OCI-LY3 (cell line): Measurements from ENCODE around the gene DOCK2.

Experiments
- EZH2phosphoT487 ChIP-seq: fragments of 200-600 bp; shearing (Covaris generic); IDR thresholded peaks from 2 replicates; pipeline ENCODE4 v1.6.1; 2018; ENCODE audit warnings: antibody characterized with exemption, mixed run types, low read depth
- TF ChIP-seq, protein P1 (sequence below): fragments of 200-600, 300-600 bp; sonication (generic); IDR thresholded peaks from 2 replicates; pipeline ENCODE4 v1.5.1; 2014; ENCODE audit warnings: antibody characterized with exemption, low read length, low read depth

DNA sequence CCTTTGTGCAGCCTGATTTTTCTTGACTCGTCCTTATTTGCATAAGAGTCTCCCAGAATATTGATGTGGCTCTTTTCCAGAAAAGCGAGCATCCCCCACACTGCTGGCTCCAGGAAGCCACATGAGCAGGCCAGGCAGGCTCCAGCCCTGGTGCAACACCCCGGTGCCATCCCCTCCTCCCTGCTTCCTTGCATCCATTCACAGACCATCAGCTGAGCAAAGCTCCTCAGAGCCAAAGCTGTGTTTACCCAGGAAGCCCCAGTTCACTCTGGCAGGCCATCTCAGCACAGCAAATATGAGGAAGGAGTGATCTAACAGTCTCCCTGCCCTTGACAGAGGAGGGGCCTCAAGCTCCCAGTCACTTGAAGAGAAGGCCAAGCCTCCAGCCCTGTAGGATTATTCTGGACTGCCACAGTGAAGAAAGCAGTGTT, 308.8 kb downstream of the DOCK2 start:
- TF ChIP-seq, protein P1, sequence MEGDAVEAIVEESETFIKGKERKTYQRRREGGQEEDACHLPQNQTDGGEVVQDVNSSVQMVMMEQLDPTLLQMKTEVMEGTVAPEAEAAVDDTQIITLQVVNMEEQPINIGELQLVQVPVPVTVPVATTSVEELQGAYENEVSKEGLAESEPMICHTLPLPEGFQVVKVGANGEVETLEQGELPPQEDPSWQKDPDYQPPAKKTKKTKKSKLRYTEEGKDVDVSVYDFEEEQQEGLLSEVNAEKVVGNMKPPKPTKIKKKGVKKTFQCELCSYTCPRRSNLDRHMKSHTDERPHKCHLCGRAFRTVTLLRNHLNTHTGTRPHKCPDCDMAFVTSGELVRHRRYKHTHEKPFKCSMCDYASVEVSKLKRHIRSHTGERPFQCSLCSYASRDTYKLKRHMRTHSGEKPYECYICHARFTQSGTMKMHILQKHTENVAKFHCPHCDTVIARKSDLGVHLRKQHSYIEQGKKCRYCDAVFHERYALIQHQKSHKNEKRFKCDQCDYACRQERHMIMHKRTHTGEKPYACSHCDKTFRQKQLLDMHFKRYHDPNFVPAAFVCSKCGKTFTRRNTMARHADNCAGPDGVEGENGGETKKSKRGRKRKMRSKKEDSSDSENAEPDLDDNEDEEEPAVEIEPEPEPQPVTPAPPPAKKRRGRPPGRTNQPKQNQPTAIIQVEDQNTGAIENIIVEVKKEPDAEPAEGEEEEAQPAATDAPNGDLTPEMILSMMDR, result no peak
- TF ChIP-seq EZH2phosphoT487, result no peak
